ENCODE measurements around the gene CLHC1.

DNA sequence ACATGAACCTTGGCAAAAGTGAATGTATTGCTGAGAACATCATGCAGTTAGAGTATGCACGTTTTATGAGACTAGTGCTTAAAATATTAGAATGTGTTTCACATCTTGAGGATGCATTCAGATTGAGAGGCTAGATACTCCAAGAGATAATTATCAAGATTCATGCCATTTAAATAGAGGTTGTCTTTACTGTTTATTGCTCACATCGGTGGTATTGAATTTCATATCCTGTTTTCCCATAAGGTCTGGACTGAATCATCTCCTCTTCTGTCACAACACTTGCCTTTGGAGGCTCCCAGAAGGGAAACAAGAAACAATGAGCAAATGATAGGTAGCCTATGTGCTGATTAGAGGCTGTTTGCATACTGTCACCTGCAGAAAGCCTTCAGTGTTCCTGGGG lies 83.8 kb downstream of the CLHC1 start:
- TF ChIP-seq POLR2AphosphoS5 (IDR thresholded peaks at IDR 0.05; ENCODE audit: low read depth, low read length), result no peak
- TF ChIP-seq, protein P1, sequence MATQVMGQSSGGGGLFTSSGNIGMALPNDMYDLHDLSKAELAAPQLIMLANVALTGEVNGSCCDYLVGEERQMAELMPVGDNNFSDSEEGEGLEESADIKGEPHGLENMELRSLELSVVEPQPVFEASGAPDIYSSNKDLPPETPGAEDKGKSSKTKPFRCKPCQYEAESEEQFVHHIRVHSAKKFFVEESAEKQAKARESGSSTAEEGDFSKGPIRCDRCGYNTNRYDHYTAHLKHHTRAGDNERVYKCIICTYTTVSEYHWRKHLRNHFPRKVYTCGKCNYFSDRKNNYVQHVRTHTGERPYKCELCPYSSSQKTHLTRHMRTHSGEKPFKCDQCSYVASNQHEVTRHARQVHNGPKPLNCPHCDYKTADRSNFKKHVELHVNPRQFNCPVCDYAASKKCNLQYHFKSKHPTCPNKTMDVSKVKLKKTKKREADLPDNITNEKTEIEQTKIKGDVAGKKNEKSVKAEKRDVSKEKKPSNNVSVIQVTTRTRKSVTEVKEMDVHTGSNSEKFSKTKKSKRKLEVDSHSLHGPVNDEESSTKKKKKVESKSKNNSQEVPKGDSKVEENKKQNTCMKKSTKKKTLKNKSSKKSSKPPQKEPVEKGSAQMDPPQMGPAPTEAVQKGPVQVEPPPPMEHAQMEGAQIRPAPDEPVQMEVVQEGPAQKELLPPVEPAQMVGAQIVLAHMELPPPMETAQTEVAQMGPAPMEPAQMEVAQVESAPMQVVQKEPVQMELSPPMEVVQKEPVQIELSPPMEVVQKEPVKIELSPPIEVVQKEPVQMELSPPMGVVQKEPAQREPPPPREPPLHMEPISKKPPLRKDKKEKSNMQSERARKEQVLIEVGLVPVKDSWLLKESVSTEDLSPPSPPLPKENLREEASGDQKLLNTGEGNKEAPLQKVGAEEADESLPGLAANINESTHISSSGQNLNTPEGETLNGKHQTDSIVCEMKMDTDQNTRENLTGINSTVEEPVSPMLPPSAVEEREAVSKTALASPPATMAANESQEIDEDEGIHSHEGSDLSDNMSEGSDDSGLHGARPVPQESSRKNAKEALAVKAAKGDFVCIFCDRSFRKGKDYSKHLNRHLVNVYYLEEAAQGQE (IDR thresholded peaks at IDR 0.05; ENCODE audit: insufficient read depth in 1 of 2, low read depth in 2 of 2, low read length in 2 of 2), result no peak
